Heart left ventricle (tissue), 16 donors: ENCODE data around the gene KLHL8. TPM values are rescaled to one million over a fixed set of nuclear protein-coding genes. Genes with fewer than 3 reads are reported as not detected.
A peak's percentile ranks its signal among the peaks of the same experiment; 100 is the strongest.

ENCODE experiments used
- ATAC-seq, 4 donors: fragments of 200-7000 bp; cut with Tn5 transposase; one replicate each; pipeline ENCODE4 v1.9.1; 2020 to 2022; ENCODE audit warnings: moderate library complexity in 4 of 4, mild to moderate bottlenecking in 3 of 4, moderate number of reproducible peaks in 1 of 4
- DNase-seq, 5 donors: peaks; one replicate each; pipeline ENCODE4 v3.0.0-alpha.2; 2020
- H3K27ac ChIP-seq, 12 donors: fragments of 200-600 bp; sonication (generic) in 4 of 12; one replicate each; pipeline versions ENCODE4 v1.5.0 to v1.8.0; 2016 to 2022; ENCODE audit warnings: mild to moderate bottlenecking in 2 of 12
- H3K27me3 ChIP-seq, 9 donors: fragments of 200-600 bp; sonication (generic) in 2 of 9; one replicate each; pipeline versions ENCODE4 v1.5.1 to v1.8.0; 2016 to 2022; ENCODE audit warnings: mild to moderate bottlenecking in 3 of 9
- H3K36me3 ChIP-seq, 9 donors: fragments of 200-600 bp; sonication (generic) in 2 of 9; one replicate each; pipeline versions ENCODE4 v1.5.0 to v1.8.0; 2018 to 2022; ENCODE audit warnings: mild to moderate bottlenecking in 2 of 9
- H3K4me1 ChIP-seq, 12 donors: fragments of 200-600 bp; sonication (generic) in 4 of 12; one replicate each; pipeline versions ENCODE4 v1.5.0 to v1.8.0; 2016 to 2022; ENCODE audit warnings: mild to moderate bottlenecking in 3 of 12
- H3K4me3 ChIP-seq, 12 donors: fragments of 200-600 bp; sonication (generic) in 4 of 12; one replicate each; pipeline versions ENCODE4 v1.5.0 to v1.8.0; 2017 to 2022; ENCODE audit warnings: mild to moderate bottlenecking in 9 of 12, moderate library complexity in 4 of 12
- H3K9me3 ChIP-seq, 12 donors: fragments of 200-600 bp; sonication (generic) in 4 of 12; one replicate each; pipeline versions ENCODE4 v1.5.0 to v1.8.0; 2016 to 2022; ENCODE audit warnings: mild to moderate bottlenecking in 1 of 12
- CTCF ChIP-seq, 12 donors: fragments of 200-600 bp; sonication (generic) in 4 of 12; IDR thresholded peaks; one replicate each; pipeline versions ENCODE4 v1.5.0 to v1.8.0; 2018 to 2022; ENCODE audit warnings: antibody characterized with exemption in 12 of 12, mild to moderate bottlenecking in 5 of 12
- POLR2A ChIP-seq, 2 donors: fragments of 450-650 bp; IDR thresholded peaks; one replicate each; pipeline ENCODE4 v1.6.1; 2017; ENCODE audit warnings: antibody characterized with exemption in 2 of 2, mild to moderate bottlenecking in 2 of 2, moderate library complexity in 2 of 2
- whole genome bisulfite sequencing, 4 donors: extraction: QIAGEN DNeasy Blood & Tissue Kit in 2 of 4; methylation state at CpG; one replicate each; pipeline versions ENCODE4 v1.1.5 to v1.1.7; 2013 to 2018; 5-methylcytosine and 5-hydroxymethylcytosine counted together
- intact Hi-C, 10 donors: fragments of 100-400 bp; cut with DNase I; formaldehyde crosslinking; loops; one replicate each; pipeline versions ENCODE4 v1.11.1 to v1.14.2; 2022
- polyA plus RNA-seq, 2 donors: library from polyadenylated mRNA; stranded (reverse); fragments of 200-250 nt; gene quantifications; one replicate each; pipeline ENCODE4 v1.2.3, GENCODE V29; 2013
- total RNA-seq, 9 donors: library from RNA; depleted of rRNA in 2 of 9; stranded (reverse); fragments of >200 nt in 2 of 9; fragmentation: NEBNext Ultra II Directional in 3 of 9; extraction: Animal tissue kit (Norgen Biotek cat#: 25700) in 3 of 9; gene quantifications; one replicate each; pipeline versions ENCODE4 v1.1.0 to v1.2.4, GENCODE V29; 2016 to 2023
- donor health status: ischemic (EF 13 %, LVEDD 7.1; RV severe dilation, severe dysfunction).
- donor health status: healthy with polysubstance abuse.
- donor health status: DM: no; HTN: yes; CAD: no.
- donor health status: DM: no; HTN: no; CAD: no.
- donor health status: ischemic (EF 25% LVEDD 6.9; RV normal size, moderate dysfunction).
- donor health status: ischemic (EF 25% LVEDD 5.7; RV mildly dilated, moderate dysfunction).
- donor health status: healthy.
- donor health status: DM: yes; HTN: yes; CAD: no.
- donor health status: ischemic (EF 35%, LVEDD 5.7; RV mildly dilated, moderate dysfunction).
- donor health status: nonischemic (EF 11% LVEDD 7.7; RV severe dilation, severe dysfunction).
- donor health status: DM: yes; HTN: yes; CAD: no.
- donor health status: PGD.
- donor health status: ischemic (EF 29% LVEDD 5.4; RV normal size, mild dysfunction).
- donor health status: nonischemic (EF 23%, LVEDD 6.1; RV moderate dilation, normal function).

The KLHL8 gene
- total and polyA plus RNA-seq, 11 donors, result 2.9 to 14.7 (median 10.1) TPM

GRCh38 chr4:87257523-87257922 lies 37.1 kb upstream of the KLHL8 start:
- intact Hi-C loops, result no loop called here
- 54 to 78% (median 64%) methylated on average over 3 of the region's 3 CpGs for WGBS, 4 donors

GRCh38 chr4:87255755-87256154 lies 35.3 kb upstream of the KLHL8 start:
- TF ChIP-seq POLR2A (IDR thresholded peaks at IDR 0.05) (no peak), CTCF (IDR thresholded peaks at IDR 0.05) (no peak)
- H3K4me3 ChIP-seq, result no peak overlapping the region
- intact Hi-C loops, result no loop called here
- 87 to 98% (median 92%) methylated on average over 1 of the region's 1 CpG for WGBS, 4 donors
- no peak for DNase-seq
- no peaks in the 10 kb centered on the region for H3K9me3 ChIP-seq
- H3K27ac ChIP-seq, result no peak overlapping the region
- H3K36me3 ChIP-seq, result no peaks in the 10 kb centered on the region
- ATAC-seq, result no peak
- H3K4me1 ChIP-seq, result peaks cover 0 to 7% (median 0%) of the 10 kb centered on the region in 12 donors
- no peaks in the 10 kb centered on the region for H3K27me3 ChIP-seq

More at GRCh38 chr4:87257523-87257922, 37.1 kb upstream of the KLHL8 start:
- no peak overlapping the region for H3K27ac ChIP-seq
- no peak overlapping the region for H3K4me3 ChIP-seq
- no peaks in the 10 kb centered on the region for H3K4me1 ChIP-seq
- TF ChIP-seq POLR2A (IDR thresholded peaks at IDR 0.05) (no peak), CTCF (IDR thresholded peaks at IDR 0.05) (no peak)
- ATAC-seq, result no peak
- H3K36me3 ChIP-seq, result no peaks in the 10 kb centered on the region
- DNase-seq, result no peak
- H3K9me3 ChIP-seq, result peaks cover 0 to under 1% (median 0%) of the 10 kb centered on the region in 12 donors
- no peaks in the 10 kb centered on the region for H3K27me3 ChIP-seq

GRCh38 chr4:87251106-87251505 lies 30.7 kb upstream of the KLHL8 start:
- DNase-seq (peak in 3 of 5 donors; percentile 21 to 29 (median 27)), ATAC-seq (peak in 1 of 4 donors; percentile 52)
- H3K4me1 ChIP-seq, result peaks cover 0 to 7% (median 0%) of the 10 kb centered on the region in 12 donors
- TF ChIP-seq CTCF (IDR thresholded peaks at IDR 0.05) (no peak), POLR2A (IDR thresholded peaks at IDR 0.05) (no peak)
- no peaks in the 10 kb centered on the region for H3K36me3 ChIP-seq
- 24 to 31% (median 29%) methylated on average over 6 of the region's 6 CpGs for WGBS, 4 donors
- no peaks in the 10 kb centered on the region for H3K9me3 ChIP-seq
- intact Hi-C loops, result no loop called here
- H3K27ac ChIP-seq, result no peak overlapping the region
- no peaks in the 10 kb centered on the region for H3K27me3 ChIP-seq
- no peak overlapping the region for H3K4me3 ChIP-seq

GRCh38 chr4:87250294-87250693 lies 29.9 kb upstream of the KLHL8 start:
- Histone ChIP-seq H3K36me3 (no peaks in the 10 kb centered on the region), H3K4me3 (no peak overlapping the region), H3K9me3 (no peaks in the 10 kb centered on the region), H3K27me3 (no peaks in the 10 kb centered on the region), H3K27ac (no peak overlapping the region), H3K4me1 (peaks cover 0 to 7% (median 0%) of the 10 kb centered on the region in 12 donors)
- TF ChIP-seq CTCF (IDR thresholded peaks at IDR 0.05), result no peak
- no peak for TF ChIP-seq POLR2A (IDR thresholded peaks at IDR 0.05)
- intact Hi-C loops, result no loop called here
- no peak for ATAC-seq
- no peak for DNase-seq
- 91 to 95% (median 94%) methylated on average over 5 of the region's 5 CpGs for WGBS, 4 donors
